Muscle layer of duodenum (tissue), 2 donors: ENCODE data around the gene ZMYND12.
"Not testable (repeated sequence)": the region's sequence is repeated elsewhere in the genome, so short reads cannot be mapped to it uniquely, and the experiment has no call there.

ENCODE experiments used
- H3K27ac ChIP-seq: one replicate; pipeline ENCODE4 v1.7.0; 2013; ENCODE audit warnings: mild to moderate bottlenecking, low read length
- H3K27me3 ChIP-seq: one replicate; pipeline ENCODE4 v1.7.0; 2013; ENCODE audit warnings: low read depth, mild to moderate bottlenecking, control low read depth, low read length
- H3K36me3 ChIP-seq, 2 donors: one replicate each; pipeline ENCODE4 v1.7.0; 2013; ENCODE audit warnings: low read length in 2 of 2, control low read depth in 1 of 2, mild to moderate bottlenecking in 1 of 2; ENCODE audit not compliant: insufficient read depth in 2 of 2, control insufficient read depth in 1 of 2
- H3K4me1 ChIP-seq, 2 donors: one replicate each; pipeline ENCODE4 v1.7.0; 2013; ENCODE audit warnings: low read length in 2 of 2, mild to moderate bottlenecking in 2 of 2, control low read depth in 1 of 2, moderate library complexity in 1 of 2; ENCODE audit not compliant: insufficient read depth in 2 of 2, control insufficient read depth in 1 of 2
- H3K4me3 ChIP-seq, 2 donors: one replicate each; pipeline ENCODE4 v1.7.0; 2013; ENCODE audit warnings: low read length in 2 of 2, low read depth in 1 of 2, mild to moderate bottlenecking in 1 of 2
- H3K9me3 ChIP-seq, 2 donors: one replicate each; pipeline ENCODE4 v1.7.0; 2013; ENCODE audit warnings: low read length in 2 of 2, control low read depth in 1 of 2, mild to moderate bottlenecking in 1 of 2; ENCODE audit not compliant: control insufficient read depth in 1 of 2
- donor health status: healthy.

ZMYND12 gene

DNA sequence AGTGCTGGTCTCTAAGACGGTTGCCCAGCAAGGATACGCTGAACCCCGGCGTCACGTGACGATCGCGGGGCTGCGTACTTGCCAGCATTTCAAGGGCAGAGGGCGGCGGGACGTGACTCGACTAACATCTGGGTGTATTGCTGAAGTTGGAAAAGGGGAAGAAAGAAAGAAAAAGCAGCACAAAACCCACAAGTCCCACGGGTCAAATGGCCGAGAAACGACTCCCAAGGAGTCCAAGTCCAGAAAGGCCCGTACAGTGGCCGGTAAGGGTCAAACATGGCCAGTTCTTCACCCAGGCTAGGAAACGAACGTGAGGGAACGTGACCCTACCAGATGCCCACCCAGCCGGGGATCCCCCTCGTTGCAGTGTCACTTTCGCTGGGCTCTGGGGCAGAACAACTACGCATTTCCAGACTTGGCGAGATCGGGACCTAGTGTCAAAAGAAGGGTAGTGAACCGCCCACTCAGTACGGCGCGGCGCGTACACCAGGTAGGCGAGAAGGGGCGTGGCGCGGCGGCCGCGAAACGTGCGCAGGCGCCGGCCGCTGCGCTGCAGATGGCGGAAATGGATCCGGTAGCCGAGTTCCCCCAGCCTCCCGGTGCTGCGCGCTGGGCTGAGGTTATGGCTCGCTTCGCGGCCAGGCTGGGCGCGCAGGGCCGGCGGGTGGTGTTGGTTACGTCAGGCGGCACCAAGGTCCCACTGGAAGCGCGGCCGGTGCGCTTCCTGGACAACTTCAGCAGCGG, at the start of gene ZMYND12, which contains the start of gene PPCS:
Gene ZMYND12 (minus strand): TSS at position 13 of the 744 bp plus-strand sequence. CDS start 25 bp downstream, outside the sequence.
Gene PPCS (plus strand): TSS at position 534 of the 744 bp plus-strand sequence. CDS start 23 bp downstream, at position 557.
- peak within 1 kb of the TSS; percentile 97 for H3K27ac ChIP-seq
- no peaks in the 10 kb centered on the region for H3K9me3 ChIP-seq
- H3K4me3 ChIP-seq: peak within 1 kb of the TSS; percentile 88 to 90
- H3K36me3 ChIP-seq: peaks cover 7 to 23% of the 10 kb centered on the region in 2 donors
- no peaks in the 10 kb centered on the region for H3K27me3 ChIP-seq
- H3K4me1 ChIP-seq: peaks cover 5 to 14% of the 10 kb centered on the region in 2 donors

- Histone ChIP-seq H3K36me3 (peaks cover 0 to 25% of the 10 kb centered on the region in 2 donors), H3K27me3 (no peaks in the 10 kb centered on the region), H3K9me3 (peaks cover 18 to 29% of the 10 kb centered on the region in 2 donors), H3K4me3 (no peak overlapping the region), H3K27ac (no peak overlapping the region), H3K4me1 (no peaks in the 10 kb centered on the region)
Observed at GRCh38 chr1:42504535-42505128, 48.8 kb upstream of the ZMYND12 start.

- H3K27me3 ChIP-seq, H3K4me3 ChIP-seq, H3K27ac ChIP-seq, H3K4me1 ChIP-seq: not testable (repeated sequence)
- H3K36me3 ChIP-seq: peaks cover 4 to 20% of the 10 kb centered on the region in 2 donors
- peaks cover 18 to 27% of the 10 kb centered on the region in 2 donors for H3K9me3 ChIP-seq
Observed at GRCh38 chr1:42502031-42502430, 46.2 kb upstream of the ZMYND12 start.

GRCh38 chr1:42490237-42490636, 34.4 kb upstream of the ZMYND12 start:
- no peaks in the 10 kb centered on the region for H3K9me3 ChIP-seq
- H3K4me1 ChIP-seq: no peaks in the 10 kb centered on the region
- H3K27ac ChIP-seq: no peak overlapping the region
- H3K27me3 ChIP-seq: no peaks in the 10 kb centered on the region
- H3K36me3 ChIP-seq: peaks cover 0 to 12% of the 10 kb centered on the region in 2 donors
- no peak overlapping the region for H3K4me3 ChIP-seq

DNA sequence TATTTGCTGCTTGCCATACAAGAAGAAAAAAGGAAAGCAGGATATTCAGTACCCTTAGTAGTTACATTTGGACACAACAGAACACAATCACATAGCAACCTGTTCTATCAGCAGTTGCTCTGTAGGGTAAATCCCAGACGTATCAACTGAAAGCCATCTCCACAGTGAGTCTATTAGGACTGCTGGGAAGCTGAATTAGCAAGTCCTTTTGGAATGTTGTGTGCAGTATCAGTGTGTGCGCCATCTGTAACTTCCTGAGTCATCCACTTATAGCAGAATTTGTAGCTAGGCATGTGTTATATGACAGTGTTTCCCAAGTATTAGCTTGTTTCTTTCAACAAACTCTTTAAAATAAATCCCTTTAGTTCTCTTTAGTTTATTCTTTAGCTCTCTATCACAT, 28.6 kb upstream of the ZMYND12 start:
- Histone ChIP-seq H3K4me1 (no peaks in the 10 kb centered on the region), H3K9me3 (no peaks in the 10 kb centered on the region), H3K36me3 (peaks cover 0 to 13% of the 10 kb centered on the region in 2 donors), H3K27me3 (no peaks in the 10 kb centered on the region), H3K4me3 (no peak overlapping the region), H3K27ac (no peak overlapping the region)

- no peak overlapping the region for H3K4me3 ChIP-seq
- H3K27me3 ChIP-seq: no peaks in the 10 kb centered on the region
- no peak overlapping the region for H3K27ac ChIP-seq
- peaks cover 0 to 11% of the 10 kb centered on the region in 2 donors for H3K36me3 ChIP-seq
- no peaks in the 10 kb centered on the region for H3K4me1 ChIP-seq
- no peaks in the 10 kb centered on the region for H3K9me3 ChIP-seq
Observed at GRCh38 chr1:42482635-42483153, 26.9 kb upstream of the ZMYND12 start.

GRCh38 chr1:42480921-42481320, 25.1 kb upstream of the ZMYND12 start:
- Histone ChIP-seq H3K4me1 (no peaks in the 10 kb centered on the region), H3K4me3 (no peak overlapping the region), H3K27ac (no peak overlapping the region)

DNA sequence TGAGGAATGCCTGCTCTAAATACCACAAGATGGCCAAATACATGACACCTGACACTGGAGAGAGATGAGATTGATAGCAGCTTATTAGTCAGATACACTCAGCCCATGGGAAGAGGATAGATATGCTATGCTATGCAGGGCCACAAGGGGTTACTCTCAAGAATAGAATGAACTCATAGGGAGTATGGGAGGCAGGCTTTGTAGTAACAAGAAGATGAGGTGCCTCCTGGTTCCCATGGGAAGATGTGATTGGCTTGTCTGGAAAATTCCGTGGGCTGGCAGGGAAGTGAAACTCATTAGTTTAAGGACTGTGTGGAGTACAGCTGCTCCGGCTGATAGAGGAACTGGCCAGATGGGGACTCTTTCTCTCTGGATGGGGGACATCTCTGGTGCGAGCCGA, 23.8 kb upstream of the ZMYND12 start:
- no peaks in the 10 kb centered on the region for H3K4me1 ChIP-seq
- H3K4me3 ChIP-seq: no peak overlapping the region
- no peak overlapping the region for H3K27ac ChIP-seq
- peaks cover 0 to 9% of the 10 kb centered on the region in 2 donors for H3K36me3 ChIP-seq
- H3K9me3 ChIP-seq: no peaks in the 10 kb centered on the region
- H3K27me3 ChIP-seq: no peaks in the 10 kb centered on the region

More at GRCh38 chr1:42480921-42481320, 25.1 kb upstream of the ZMYND12 start:
- Histone ChIP-seq H3K27me3 (no peaks in the 10 kb centered on the region), H3K9me3 (no peaks in the 10 kb centered on the region), H3K36me3 (peaks cover 0 to 9% of the 10 kb centered on the region in 2 donors)

- Histone ChIP-seq H3K27ac (no peak overlapping the region), H3K4me3 (no peak overlapping the region), H3K4me1 (no peaks in the 10 kb centered on the region), H3K27me3 (no peaks in the 10 kb centered on the region), H3K36me3 (peaks cover 0 to 3% of the 10 kb centered on the region in 2 donors), H3K9me3 (no peaks in the 10 kb centered on the region)
Observed at GRCh38 chr1:42477775-42478174, 22.0 kb upstream of the ZMYND12 start.

DNA sequence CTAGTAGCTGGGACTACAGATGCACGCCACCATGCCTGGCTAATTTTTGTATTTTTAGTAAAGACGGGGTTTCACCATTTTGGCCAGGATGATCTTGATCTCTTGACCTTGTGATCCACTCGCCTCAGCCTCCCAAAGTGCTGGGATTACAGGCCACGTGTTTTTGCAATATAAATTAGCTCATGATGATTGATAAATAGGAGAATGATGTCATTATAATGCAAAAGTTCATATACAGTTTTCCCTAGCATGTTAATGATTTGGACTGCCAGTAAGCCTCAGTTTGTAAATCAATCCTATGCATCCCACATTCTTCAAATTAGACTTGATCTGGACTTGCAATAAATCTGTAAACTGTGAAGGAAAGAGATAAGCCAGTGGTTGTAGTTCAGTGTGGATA, 21.5 kb upstream of the ZMYND12 start:
- H3K27me3 ChIP-seq, H3K4me3 ChIP-seq, H3K36me3 ChIP-seq, H3K4me1 ChIP-seq, H3K27ac ChIP-seq, H3K9me3 ChIP-seq: not testable (repeated sequence)

DNA sequence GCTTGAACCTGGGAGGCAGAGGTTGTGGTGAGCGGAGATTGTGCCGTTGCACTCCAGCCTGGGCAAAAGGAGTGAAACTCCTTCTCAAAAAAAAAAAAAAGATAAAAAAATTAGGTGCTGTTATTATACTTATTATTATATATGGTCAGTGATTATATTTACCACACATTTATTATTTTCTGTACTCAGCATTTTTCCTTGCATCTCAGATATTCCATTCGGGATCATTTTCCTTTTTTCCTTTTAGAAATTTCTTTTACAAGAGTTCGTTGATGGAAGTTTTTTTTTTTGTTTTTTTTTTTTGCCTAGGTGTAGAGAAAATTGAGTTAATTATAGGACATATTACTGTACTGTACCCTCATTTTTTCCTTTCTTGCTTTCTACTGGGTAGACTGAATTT, 20.8 kb upstream of the ZMYND12 start:
- no peaks in the 10 kb centered on the region for H3K36me3 ChIP-seq
- no peaks in the 10 kb centered on the region for H3K27me3 ChIP-seq
- H3K4me1 ChIP-seq: no peaks in the 10 kb centered on the region
- H3K9me3 ChIP-seq: no peaks in the 10 kb centered on the region
- no peak overlapping the region for H3K27ac ChIP-seq
- H3K4me3 ChIP-seq: no peak overlapping the region
